Activated CD4-positive, alpha-beta T cell treated with anti-CD3 and anti-CD28 coated beads, Interleukin-2, Interleukin-4, amounts not matched to agents 100 ng/mL and 50 ng/mL, durations not matched to agents 16 hours and 8 hours (primary cell): ENCODE data around the gene HOOK2.
"Not testable (repeated sequence)": the region's sequence is repeated elsewhere in the genome, so short reads cannot be mapped to it uniquely, and the experiment has no call there.

Source experiments
- DNase-seq: peaks from one replicate; pipeline ENCODE4 v3.0.0-alpha.2; 2020; ENCODE audit warnings: low spot score

The HOOK2 gene, protein sequence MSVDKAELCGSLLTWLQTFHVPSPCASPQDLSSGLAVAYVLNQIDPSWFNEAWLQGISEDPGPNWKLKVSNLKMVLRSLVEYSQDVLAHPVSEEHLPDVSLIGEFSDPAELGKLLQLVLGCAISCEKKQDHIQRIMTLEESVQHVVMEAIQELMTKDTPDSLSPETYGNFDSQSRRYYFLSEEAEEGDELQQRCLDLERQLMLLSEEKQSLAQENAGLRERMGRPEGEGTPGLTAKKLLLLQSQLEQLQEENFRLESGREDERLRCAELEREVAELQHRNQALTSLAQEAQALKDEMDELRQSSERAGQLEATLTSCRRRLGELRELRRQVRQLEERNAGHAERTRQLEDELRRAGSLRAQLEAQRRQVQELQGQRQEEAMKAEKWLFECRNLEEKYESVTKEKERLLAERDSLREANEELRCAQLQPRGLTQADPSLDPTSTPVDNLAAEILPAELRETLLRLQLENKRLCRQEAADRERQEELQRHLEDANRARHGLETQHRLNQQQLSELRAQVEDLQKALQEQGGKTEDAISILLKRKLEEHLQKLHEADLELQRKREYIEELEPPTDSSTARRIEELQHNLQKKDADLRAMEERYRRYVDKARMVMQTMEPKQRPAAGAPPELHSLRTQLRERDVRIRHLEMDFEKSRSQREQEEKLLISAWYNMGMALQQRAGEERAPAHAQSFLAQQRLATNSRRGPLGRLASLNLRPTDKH

DNA sequence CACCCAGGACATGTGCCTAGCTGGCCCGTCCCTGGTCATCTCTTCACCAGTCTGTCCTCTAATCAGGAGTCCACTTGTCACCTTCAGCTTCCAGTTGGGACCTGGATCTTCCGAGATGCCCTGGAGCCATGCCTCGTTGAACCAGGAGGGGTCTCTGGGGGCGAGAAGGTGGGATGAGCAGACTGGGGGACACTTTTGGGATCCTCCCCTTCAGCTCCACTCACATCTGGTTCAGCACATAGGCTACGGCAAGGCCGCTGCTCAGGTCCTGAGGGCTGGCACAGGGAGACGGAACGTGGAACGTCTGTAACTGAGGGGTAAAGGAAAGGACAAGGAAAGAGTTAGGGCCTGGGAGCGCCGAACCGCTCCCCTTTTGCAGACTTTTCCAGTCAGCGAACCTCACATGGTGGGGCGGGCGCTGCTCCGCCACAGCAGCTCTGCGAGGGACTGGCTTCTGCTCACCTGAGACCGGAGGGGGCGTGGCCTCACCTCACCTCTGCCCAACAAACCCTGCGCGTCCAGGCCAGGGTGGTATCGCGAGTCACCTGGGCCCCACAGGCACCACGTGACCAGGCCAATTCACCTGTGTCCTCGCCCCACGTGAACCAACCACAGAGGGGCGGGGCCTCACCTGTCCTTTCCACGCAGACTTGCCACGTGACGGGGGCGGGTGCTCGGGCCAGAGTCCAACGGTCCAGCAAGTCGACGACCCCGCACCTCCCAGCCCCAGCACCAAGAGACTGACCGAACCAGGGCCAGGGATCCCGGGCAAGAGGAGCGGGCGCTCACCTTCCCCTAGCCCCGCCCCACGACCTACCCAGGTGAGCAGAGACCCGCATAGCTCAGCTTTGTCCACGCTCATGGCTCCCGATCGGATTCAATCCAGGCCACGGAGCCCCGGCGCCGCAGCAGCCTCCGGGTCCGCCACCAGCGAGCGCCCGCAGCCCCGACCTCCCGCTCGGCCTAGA is at the start of gene HOOK2:
TSS of gene HOOK2 (minus strand) at position 965 of the 968 bp plus-strand sequence. CDS start at position 862, 103 bp downstream.
- DNase-seq: no peak

DNA sequence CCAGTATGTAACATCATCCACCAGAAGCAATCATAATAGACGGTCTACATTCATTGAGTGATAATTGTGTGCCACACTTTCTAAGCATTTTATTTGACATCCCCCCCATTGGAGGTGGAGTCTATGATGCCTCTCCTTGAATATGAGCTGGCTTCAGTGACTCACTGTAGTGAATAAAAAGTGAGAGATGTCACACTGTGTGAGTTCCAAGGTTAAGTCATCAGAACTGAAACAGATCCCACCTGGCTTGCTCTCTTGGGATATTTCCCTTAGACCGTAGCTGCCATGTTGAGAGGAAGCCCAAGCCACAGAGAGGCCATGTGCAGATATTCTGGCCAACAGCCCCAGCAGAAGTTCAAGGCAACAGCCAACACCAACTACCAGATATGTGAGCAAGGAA is 46.4 kb upstream of the HOOK2 start:
- no peak for DNase-seq

DNA sequence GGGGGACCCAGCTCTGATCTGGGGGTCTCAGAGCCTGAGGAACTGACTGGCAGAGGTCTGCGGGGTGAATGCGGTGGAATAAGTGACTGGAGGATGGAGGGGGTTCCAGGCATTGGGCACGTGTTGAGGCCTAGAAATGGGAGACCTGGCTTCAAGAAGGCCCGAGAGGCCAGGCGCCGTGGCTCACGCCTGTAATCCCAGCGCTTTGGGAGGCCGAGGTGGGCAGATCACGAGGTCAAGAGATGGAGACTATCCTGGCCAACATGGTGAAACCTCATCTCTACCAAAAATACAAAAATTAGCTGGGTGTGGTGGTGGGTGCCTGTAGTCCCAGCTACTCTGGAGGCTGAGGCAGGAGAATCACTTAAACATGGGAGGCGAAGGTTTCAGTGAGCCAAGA is 42.5 kb upstream of the HOOK2 start:
- not testable (repeated sequence) for DNase-seq

DNA sequence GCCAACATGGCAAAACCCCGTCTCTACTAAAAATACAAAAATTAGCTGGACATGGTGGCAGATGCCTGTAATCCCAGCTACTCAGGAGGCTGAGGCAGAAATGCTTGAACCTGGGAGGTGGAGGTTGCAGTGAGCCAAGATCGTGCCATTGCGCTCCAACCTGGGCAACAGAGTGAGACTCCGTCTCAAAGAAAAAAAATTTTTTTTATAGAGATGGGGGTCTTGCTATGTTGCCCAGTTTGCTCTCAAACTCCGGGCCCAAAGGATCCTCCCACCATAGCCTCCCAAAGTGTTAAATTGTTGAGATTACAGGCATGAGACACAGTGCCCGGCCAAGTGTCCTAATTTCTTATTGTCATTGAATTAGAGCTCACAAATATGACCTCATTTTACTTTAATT is 41.8 kb upstream of the HOOK2 start:
- not testable (repeated sequence) for DNase-seq

DNA sequence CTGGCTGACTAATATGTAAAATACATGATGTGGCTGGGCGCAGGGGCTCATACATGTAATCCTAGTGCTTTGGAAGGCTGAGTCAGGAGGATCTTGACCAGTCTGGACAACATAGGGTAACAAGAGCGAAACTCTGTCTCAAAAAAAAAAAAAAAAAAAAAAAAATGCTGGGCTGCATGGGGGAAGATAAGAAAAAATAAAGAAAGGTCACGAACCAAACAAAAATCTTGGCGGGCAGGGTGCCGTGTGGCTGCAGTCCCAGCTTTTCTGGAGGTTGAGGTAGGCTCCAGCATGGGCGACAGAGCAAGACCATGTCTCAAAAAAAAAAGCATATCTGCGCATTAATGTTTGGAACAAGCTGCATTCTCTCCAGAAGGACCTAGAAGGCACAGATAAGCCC is 39.7 kb upstream of the HOOK2 start:
- DNase-seq: no peak

DNA sequence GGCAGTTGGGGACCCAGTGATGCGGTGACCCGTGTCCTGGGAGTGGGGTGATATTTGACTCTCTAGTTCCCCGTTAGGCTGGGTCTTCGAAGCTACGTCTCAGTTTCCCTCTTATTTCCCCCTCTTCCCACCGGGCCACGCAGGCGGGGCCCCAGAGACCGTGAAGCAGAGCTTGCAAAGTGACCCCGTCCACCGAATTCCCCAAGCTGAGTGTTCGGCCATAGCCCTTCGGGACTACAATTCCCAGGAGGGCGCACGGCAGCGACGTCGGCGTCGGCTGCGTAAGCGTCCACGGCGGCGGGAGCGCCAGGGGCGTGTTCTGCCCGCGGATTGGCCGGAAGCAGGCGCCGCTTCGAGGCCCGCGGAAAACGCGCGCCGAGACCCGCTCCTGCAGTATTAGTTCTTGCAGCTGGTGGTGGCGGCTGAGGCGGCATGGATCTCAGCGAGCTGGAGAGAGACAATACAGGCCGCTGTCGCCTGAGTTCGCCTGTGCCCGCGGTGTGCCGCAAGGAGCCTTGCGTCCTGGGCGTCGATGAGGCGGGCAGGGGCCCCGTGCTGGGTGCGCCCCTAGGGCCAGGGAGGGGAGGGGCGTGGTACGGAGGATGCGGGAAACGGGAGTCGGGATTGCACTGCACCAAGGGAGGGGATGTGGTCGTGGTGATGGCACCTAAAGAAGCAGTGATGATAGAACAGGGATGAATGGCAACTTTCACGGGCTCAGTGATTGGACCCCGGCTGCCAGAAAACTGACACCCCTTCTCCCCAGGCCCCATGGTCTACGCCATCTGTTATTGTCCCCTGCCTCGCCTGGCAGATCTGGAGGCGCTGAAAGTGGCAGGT is 31.1 kb upstream of the HOOK2 start, which contains the start of gene RNASEH2A:
TSS of gene RNASEH2A (plus strand) at position 343 of the 840 bp plus-strand sequence. CDS start at position 433, 90 bp downstream.
- DNase-seq: peak; percentile 91

DNA sequence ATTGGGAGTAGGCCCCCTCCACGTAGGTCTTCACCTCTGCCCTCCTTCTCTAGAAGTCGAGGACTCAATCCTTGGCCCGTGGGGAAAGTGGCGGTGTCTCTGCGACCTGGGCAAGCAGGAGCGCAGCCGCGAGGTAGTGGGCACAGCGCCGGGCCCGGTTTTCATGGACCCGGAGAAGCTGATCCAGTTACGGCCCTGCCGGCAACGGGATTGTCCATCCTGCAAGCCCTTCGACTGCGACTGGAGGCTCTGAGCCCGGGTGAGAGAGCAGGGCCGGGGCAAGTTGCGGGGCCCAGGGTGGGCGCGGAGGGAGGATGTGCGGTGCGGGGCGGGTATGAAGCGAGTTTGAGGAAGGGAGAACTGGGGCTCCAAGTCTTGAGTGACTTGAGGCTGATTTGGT is 28.7 kb upstream of the HOOK2 start:
- DNase-seq: no peak

DNA sequence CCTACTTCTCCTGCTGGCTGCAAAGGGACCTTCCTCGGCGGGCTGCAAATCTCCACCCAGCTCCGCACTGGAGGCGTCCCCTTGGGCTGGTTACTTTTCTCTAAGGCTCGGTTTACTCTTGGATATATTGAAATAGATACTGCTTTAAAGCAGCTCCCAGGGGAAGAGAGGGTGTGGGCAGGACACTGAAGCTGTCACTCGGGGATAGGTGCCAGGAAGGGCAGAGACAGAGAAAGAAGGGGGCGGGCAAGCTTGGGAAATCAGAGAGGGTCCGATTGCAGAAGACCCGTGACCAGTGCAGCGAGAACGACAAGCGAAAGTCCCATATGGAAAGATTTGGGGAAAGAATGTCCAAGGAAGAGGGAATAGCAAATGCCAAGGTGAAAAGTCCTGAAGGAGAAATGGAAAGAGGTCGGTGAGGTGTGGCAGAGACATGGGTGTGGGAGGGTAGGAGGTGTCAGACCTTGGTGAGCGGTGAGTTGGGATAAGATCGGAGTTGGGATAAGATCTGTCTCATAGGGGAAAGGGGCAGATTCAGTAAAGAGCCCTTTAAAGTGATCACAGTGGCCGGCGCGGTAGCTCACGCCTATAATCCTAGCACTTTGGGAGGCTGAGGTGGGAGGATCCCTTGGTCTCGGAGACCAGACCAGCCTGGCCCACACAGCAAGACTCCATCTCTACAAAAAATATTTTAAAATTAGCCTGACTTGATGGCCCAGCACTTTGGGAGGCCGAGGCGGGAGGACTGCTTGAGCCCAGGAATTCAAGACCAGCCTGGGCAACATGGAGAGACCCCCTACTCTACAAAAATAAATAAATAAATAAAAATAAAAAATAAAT is 27.1 kb upstream of the HOOK2 start:
- DNase-seq: no peak

DNA sequence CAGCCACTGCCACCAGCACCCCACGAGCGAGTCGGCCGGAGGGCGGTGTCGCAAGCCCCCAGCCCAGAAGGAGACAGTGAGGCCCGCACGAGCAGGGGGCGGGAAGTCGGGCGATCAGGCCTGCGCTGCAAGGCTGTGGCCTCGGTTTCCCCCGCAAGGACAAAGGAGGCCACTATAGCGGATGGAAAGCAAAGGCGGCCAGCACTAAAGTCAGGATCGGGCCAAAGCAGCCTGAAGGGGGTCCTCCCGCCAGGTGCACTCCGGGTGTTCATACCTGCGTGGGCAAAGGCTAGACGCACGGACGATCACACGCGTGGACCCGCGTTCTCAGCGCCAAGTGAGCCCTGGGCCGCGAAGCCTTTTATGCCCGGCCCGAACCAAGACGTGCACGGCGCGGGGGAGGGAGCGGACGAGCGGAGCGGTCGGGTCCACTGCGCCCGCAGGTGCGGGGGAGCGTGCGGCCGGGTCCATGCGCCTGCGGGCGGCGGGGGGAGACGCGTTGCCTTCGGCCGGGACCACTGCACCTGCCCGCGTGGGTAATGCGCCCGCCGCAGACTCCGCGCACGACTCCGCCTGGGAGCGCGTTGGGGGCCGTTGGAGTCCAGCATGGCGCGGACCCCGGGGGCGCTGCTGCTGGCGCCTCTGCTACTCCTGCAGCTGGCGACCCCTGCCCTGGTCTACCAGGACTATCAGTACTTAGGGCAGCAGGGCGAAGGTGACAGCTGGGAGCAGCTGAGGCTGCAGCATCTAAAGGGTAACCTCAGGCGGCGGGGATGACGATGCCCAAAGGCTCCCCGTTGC is 26.3 kb upstream of the HOOK2 start, which contains the start of the genes PRDX2 and THSD8:
TSS of gene PRDX2 (minus strand) at position 335 of the 801 bp plus-strand sequence. CDS start 539 bp downstream, outside the sequence.
TSS of gene THSD8 (plus strand) at position 604 of the 801 bp plus-strand sequence. CDS start at position 607, 3 bp downstream.
- peak; percentile 83 for DNase-seq

DNA sequence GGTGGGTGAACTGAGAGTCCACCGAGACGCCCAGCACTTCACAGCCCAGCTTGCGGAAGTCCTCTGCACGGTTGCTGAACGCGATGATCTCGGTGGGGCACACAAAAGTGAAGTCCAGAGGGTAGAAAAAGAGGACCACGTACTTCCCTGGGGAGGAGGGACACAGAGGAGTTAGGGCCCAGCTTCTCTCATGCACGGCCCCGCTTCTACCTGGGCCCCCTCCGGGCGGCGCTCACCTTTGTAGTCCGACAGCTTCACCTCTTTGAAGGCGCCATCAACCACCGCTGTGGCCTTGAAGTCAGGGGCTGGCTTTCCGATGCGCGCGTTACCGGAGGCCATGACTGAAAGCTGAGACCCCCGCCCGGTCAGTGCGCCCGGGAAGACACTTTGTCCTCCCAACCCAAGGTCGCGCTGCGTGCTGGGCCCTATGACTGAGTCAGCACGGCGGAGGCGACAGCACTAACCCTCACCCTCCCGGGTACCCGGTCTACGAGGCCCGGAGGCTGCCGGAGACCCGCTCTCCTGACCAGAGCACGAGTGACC is 25.6 kb upstream of the HOOK2 start:
- DNase-seq: peak; percentile 19

DNA sequence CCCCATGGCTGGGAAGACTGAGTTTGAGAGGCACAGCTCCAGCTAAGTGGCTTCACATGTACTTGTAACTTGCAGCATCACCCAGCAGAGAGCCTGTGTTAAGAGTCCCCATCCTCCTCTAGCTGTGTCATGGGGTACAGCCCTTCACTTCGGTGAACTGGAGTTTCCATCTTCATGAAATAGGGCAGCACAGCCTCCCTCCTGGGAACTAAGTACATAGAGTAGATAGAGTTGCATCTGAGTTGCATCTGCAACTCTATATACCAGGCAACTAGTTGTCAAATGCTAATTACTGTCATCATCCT is 25.1 kb upstream of the HOOK2 start:
- no peak for DNase-seq

DNA sequence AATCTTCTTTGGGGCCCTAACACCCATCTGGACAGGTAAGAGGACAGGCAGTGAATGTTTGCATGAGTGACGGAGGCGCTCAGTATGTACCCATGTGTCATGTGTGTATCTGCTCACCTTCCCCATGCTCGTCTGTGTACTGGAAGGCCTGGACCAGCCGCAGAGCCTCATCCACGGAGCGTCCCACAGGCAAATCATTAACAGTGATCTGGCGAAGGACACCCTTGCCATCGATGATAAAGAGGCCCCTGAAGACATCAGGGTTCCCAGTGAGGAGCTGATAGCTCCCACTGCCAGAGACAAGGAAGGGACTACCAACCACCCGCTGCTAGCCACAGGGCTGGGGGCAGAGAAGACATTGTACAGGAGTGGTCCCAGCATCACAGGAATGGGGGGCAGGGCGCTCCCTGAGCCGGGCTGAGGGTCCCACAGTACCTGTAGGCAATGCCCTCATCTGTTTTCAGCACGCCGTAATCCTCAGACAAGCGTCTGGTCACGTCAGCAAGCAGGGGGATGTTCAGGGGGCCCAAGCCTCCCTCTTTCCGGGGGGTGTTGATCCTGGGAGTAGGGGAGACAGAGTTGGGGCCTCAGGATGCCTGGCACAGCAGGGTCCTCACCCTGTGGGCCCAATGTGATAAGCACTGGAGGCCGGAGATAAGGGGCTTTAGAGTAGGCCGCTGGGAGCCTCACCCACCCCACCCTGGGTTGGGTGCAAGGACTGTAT is 24.6 kb upstream of the HOOK2 start:
- DNase-seq: no peak

DNA sequence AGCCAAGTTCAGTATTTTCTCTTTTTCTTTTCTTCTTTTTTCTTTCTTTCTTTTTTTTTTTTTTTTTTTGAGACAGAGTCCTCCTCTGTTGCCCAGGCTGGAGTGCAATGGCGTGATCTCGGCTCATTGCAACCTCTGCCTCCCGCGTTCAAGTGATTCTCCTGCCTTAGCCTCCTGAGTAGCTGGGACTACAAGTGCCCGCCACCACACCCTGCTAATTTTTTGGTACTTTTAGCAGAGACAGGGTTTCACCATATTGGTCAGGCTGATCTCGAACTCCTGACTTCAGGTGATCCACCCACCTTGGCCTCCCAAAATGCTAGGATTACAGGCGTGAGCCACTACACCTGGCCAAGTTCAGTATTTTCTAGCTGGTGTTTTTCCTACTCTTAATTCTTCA is 22.3 kb upstream of the HOOK2 start:
- not testable (repeated sequence) for DNase-seq

DNA sequence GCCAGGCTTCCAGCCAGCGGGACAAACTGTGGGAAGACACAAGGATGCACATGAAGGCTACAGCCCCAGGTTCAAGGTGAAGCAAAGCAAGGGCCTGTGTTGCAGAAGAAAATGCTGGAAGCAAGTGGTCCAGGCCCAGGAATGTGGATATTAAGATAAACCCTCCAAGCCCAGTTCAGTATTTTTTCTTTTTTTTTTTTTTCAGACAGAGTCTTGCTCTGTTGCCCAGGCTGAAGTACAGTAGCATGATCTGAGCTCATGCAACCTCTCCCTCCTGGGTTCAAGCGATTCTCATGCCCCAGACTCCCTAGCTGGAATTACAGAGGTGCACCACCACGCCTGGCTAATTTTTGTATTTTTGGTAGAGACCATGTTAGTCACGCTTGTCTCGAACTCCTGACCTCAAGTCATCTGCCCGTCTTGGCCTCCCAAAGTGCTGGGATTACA is 21.8 kb upstream of the HOOK2 start:
- no peak for DNase-seq

DNA sequence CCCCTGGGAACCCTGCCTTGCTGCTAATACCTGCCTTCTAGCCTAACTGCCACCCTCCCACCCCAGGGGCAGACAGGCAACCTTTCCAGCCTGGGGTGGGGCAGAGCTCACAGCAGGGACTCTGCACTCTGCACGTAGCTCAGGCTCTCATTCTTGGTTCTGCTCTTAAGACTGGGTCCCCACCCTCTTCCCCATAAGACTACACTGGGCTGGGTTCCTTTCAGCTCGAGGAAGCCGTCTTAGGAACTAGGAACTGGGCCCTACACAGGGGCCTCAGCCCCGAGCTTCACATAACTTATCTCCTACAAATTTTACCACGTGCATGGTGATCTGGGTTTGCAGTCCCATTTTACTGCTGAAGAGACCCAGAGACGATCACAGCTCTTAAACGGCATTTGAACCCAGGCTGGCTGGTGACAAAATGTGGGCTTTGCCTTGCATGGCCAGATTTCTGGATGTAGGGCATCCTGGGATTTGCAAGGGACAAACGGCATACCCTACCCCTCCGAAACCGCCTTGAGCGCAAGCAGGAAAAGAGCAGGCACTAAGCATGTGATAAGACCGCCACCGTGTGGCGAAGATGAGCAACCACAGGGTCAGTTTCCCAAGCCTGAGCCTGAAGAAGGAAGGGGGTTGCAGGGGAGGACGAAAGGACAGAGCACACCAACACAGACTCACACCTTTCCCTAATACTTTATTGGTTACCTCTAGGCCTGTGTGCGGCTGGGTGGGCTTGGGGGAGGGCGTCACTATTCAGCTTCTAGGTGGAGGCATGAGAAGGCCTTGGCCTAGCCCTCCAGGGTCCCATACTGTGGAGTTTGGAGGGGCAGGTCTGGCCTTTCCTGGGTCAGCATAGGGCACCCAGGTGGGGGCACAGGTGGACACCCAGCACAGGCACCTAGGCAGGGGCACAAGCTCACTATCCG is 21.1 kb upstream of the HOOK2 start:
- peak; percentile 88 for DNase-seq

DNA sequence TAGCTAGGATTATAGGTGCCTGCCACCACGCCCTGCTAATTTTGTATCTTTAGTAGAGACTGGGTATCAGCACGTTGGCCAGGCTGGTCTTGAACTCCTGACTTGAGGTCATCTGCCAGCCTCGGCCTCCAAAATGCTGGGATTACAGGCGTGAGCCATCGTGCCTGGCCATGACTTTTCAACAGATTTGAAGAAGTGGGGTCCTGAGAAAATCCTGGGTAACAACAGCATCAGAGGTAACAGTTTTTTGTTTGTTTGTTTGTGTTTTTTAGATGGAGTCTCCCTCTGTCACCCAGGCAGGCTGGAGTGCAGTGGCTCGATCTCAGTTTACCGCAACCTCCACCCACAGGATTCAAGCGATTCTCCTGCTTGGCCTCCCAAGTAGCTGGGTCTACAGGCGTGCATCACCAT is 19.6 kb upstream of the HOOK2 start:
- no peak for DNase-seq
